Breast epithelium (tissue), 3 donors: ENCODE measurements around the gene ZNRD2.

ENCODE experiments used
- POLR2AphosphoS5 ChIP-seq, 3 donors: sonication (generic); formaldehyde crosslinking; IDR thresholded peaks; one replicate each; pipeline ENCODE4 v1.6.1; 2017; ENCODE audit warnings: antibody characterized with exemption in 3 of 3
- TF ChIP-seq, protein P1 (sequence below), 3 donors: fragments of 450-650 bp; IDR thresholded peaks; one replicate each; pipeline ENCODE4 v1.5.1; 2016 to 2017; ENCODE audit warnings: antibody characterized with exemption in 3 of 3, mild to moderate bottlenecking in 3 of 3, moderate library complexity in 3 of 3

DNA sequence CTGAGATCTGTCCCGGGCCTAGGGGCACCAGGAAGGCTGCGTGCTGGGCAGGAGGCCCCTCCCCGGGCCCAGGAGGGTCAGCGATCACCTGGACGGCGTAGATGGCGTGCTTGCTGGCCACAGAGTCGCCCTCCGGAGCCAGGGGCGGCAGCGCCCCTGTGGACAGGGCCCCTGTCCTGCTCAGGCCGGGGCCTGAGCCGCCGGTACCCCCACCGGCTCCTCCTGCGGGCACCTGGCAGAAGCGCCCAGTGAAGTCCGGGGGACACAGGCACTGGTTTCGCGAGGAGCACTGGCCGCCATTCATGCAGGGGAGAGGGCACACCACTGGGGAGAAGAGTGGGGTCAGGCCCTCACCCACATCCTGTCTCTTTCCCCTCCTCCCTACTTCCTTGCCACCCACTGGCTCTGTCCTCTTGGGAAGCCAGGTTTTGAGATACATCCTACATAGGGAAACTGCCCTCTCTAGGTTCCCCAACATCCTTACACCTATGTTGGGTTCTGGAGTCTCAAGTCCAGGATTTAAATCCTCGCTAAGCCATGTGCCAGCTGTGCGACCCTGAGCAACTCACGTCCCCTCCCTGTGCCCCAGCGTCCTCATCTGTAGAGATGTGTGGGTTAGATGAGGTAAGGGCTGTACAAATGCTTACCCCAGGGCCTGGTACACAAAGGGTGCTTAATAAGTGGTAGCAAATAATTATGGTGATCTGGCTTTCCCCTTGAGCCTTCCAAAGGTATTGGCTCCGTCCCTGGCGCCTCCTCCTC is 16.0 kb upstream of the ZNRD2 start:
- no peak for TF ChIP-seq POLR2AphosphoS5 (IDR thresholded peaks at IDR 0.05)
- TF ChIP-seq, protein P1, sequence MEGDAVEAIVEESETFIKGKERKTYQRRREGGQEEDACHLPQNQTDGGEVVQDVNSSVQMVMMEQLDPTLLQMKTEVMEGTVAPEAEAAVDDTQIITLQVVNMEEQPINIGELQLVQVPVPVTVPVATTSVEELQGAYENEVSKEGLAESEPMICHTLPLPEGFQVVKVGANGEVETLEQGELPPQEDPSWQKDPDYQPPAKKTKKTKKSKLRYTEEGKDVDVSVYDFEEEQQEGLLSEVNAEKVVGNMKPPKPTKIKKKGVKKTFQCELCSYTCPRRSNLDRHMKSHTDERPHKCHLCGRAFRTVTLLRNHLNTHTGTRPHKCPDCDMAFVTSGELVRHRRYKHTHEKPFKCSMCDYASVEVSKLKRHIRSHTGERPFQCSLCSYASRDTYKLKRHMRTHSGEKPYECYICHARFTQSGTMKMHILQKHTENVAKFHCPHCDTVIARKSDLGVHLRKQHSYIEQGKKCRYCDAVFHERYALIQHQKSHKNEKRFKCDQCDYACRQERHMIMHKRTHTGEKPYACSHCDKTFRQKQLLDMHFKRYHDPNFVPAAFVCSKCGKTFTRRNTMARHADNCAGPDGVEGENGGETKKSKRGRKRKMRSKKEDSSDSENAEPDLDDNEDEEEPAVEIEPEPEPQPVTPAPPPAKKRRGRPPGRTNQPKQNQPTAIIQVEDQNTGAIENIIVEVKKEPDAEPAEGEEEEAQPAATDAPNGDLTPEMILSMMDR (IDR thresholded peaks at IDR 0.05), result no peak
